Stimulated activated CD8-positive, alpha-beta memory T cell treated with anti-CD3 and anti-CD28 coated beads, Interleukin-15, amount 100 ng/mL, for 48 hours (primary cell): ENCODE data around the gene CPLX3.

Experiments
- DNase-seq, 2 donors: peaks; one replicate each; pipeline ENCODE4 v3.0.0-alpha.2; 2020; ENCODE audit warnings: low read depth in 2 of 2

CPLX3 gene

GRCh38 chr15:74870436-74871215, 44.2 kb downstream of the CPLX3 start:
- DNase-seq = no peak

- no peak for DNase-seq
Measured at GRCh38 chr15:74872702-74873035, 46.2 kb downstream of the CPLX3 start.

- peak; percentile 85 to 86 for DNase-seq
Measured at GRCh38 chr15:74873036-74873755, 46.8 kb downstream of the CPLX3 start, which contains the start of gene SCAMP2. Gene SCAMP2 (minus strand): TSS chr15:74873365. CDS start chr15:74873255, 110 bp downstream.

- DNase-seq = no peak
Measured at GRCh38 chr15:74873756-74874424, 47.5 kb downstream of the CPLX3 start.

- DNase-seq = no peak
Measured at GRCh38 chr15:74878273-74878672, 51.8 kb downstream of the CPLX3 start.
